Measurements from ENCODE around the gene TPRN.

- no peak for TF ChIP-seq CTCF (IDR thresholded peaks at IDR 0.05; ENCODE audit: poor library complexity, severe bottlenecking)
- TF ChIP-seq TAF1 (IDR thresholded peaks at IDR 0.05; ENCODE audit: low read depth), result no peak
- no peak for TF ChIP-seq EP300 (conservative IDR thresholded peaks at IDR 0.05; ENCODE audit: poor library complexity, severe bottlenecking)
- no peak for TF ChIP-seq POLR2AphosphoS5 (IDR thresholded peaks at IDR 0.05)
- TF ChIP-seq, protein P1, sequence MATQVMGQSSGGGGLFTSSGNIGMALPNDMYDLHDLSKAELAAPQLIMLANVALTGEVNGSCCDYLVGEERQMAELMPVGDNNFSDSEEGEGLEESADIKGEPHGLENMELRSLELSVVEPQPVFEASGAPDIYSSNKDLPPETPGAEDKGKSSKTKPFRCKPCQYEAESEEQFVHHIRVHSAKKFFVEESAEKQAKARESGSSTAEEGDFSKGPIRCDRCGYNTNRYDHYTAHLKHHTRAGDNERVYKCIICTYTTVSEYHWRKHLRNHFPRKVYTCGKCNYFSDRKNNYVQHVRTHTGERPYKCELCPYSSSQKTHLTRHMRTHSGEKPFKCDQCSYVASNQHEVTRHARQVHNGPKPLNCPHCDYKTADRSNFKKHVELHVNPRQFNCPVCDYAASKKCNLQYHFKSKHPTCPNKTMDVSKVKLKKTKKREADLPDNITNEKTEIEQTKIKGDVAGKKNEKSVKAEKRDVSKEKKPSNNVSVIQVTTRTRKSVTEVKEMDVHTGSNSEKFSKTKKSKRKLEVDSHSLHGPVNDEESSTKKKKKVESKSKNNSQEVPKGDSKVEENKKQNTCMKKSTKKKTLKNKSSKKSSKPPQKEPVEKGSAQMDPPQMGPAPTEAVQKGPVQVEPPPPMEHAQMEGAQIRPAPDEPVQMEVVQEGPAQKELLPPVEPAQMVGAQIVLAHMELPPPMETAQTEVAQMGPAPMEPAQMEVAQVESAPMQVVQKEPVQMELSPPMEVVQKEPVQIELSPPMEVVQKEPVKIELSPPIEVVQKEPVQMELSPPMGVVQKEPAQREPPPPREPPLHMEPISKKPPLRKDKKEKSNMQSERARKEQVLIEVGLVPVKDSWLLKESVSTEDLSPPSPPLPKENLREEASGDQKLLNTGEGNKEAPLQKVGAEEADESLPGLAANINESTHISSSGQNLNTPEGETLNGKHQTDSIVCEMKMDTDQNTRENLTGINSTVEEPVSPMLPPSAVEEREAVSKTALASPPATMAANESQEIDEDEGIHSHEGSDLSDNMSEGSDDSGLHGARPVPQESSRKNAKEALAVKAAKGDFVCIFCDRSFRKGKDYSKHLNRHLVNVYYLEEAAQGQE (IDR thresholded peaks at IDR 0.05; ENCODE audit: borderline replicate concordance), result no peak
Measured at GRCh38 chr9:137191691-137192447, 8.7 kb downstream of the TPRN start.
